AG10803 (cell line): ENCODE measurements around the gene SLCO1A2.
A peak's percentile ranks its signal among the peaks of the same experiment; 100 is the strongest.

Experiments
- DNase-seq: peaks from one replicate; pipeline ENCODE4 v3.0.0; 2010; ENCODE audit warnings: low read depth
- H3K4me3 ChIP-seq: 2 replicates; pipeline ENCODE4 v1.5.1; 2011; ENCODE audit warnings: mild to moderate bottlenecking, low read length, control low read depth
- TF ChIP-seq, protein P1 (sequence below): conservative IDR thresholded peaks from 2 replicates; pipeline ENCODE4 v1.5.1; 2011; ENCODE audit warnings: mild to moderate bottlenecking, low read length, control low read depth, inconsistent platforms

The SLCO1A2 gene

DNA sequence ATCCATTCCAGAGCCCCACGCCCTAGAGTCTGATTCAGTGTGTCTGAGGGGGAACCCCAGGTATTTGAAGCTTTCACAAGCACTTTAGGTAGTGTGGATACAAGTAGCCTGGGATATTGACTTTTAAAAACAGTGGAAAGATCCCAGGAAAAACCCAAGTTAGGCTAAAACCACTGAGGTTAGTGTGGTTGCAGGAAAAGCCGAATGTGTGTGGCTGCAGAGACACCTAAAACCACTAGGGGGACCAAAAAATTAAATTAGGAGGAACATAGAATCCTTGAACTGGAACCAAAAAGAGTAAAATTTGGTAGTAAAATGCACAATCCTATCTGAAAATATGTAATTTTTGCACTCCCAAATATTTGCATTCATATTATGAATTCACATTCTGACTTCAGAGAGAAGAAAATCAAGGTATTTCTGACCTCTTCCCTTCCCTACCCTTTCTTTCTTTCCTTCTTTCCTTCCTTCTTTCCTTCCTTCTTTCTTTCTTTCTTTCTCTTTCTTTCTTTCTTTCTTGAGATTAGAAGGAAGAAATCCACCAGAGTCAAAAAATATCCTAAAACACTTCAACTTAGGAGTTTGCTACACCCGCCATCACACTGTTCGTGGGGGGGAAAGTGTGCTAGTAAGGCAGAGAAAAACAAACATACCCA, 37.8 kb downstream of the SLCO1A2 start:
- H3K4me3 ChIP-seq: no peak overlapping the region
- TF ChIP-seq, protein P1, sequence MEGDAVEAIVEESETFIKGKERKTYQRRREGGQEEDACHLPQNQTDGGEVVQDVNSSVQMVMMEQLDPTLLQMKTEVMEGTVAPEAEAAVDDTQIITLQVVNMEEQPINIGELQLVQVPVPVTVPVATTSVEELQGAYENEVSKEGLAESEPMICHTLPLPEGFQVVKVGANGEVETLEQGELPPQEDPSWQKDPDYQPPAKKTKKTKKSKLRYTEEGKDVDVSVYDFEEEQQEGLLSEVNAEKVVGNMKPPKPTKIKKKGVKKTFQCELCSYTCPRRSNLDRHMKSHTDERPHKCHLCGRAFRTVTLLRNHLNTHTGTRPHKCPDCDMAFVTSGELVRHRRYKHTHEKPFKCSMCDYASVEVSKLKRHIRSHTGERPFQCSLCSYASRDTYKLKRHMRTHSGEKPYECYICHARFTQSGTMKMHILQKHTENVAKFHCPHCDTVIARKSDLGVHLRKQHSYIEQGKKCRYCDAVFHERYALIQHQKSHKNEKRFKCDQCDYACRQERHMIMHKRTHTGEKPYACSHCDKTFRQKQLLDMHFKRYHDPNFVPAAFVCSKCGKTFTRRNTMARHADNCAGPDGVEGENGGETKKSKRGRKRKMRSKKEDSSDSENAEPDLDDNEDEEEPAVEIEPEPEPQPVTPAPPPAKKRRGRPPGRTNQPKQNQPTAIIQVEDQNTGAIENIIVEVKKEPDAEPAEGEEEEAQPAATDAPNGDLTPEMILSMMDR: peak; percentile 76
- peak; percentile 15 for DNase-seq

DNA sequence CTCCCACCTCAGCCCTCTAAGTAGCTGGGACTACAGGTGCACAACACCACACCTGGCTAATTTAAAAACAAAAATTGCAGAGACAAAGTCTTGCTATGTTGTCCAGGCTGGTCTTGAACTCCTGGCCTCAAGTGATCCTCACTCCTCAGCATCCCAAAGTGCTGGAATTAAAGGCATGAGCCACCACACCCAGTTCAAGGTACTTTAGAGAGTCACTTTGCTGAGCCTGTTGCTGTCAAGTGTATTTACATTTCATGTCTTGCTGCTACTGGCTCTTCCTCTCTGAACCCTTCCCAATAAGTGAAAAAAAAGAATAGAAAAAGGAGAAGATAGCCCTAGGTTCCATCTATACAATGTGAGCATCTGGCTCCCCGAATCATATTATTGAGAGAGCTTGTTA, 38.4 kb downstream of the SLCO1A2 start:
- H3K4me3 ChIP-seq: no peak overlapping the region
- DNase-seq: no peak
- TF ChIP-seq, protein P1: no peak

DNA sequence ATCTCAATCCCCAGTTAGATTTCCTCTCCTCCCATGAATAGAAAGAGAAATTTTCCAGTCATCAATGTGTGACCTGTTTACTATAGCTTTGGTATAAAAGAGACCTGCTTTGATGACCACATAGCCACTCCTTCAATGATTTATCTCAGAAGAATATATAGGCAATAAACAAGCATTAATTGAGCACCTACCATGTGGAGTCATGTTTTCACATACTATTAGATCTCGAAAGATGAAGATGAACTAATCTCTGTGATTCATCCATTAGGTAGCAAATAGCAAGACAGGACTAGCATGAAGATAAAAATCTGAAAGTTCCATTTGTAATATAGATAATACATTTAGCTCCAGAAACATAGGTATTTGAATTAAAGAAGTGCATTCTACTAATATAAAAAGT, 40.5 kb downstream of the SLCO1A2 start:
- H3K4me3 ChIP-seq: no peak overlapping the region
- TF ChIP-seq, protein P1: no peak
- no peak for DNase-seq

DNA sequence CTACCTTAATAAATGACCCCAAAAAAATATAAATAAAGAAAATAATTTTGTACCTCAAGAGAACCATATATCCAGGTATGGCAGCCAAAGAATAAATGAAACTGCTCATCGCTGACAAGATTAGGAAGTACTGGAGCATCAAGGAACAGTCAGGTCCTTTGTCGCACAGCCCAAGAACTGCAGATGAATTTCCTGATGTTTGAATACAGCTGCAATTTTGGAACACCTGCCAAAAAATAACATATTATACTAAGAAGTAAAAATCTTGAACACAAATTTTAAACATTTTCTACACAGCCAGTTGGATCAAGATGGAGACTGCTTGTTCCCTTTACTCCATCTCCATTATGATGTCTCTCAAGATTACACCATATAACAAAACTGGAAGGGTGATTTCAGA, 42.6 kb downstream of the SLCO1A2 start:
- TF ChIP-seq, protein P1: no peak
- H3K4me3 ChIP-seq: no peak overlapping the region

DNA sequence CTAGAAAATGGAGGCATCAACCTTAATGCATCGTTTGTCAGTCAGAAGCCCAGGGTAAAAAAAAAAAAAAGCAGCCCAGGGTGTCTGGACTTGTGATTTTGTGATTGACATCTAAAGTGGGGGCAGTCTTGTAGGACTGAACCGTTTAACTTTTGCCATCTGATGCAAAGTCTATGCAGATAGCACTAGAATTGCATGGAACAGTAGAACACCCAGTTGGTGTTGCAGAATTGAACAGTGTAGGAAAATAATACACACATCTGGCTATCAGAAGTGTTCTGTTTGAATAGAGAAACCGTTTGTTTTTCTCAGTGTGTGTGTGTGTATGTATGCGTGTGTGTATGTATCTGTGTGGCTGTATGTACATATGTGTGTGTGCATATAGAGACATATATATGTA, 45.0 kb downstream of the SLCO1A2 start:
- TF ChIP-seq, protein P1: no peak
- DNase-seq: no peak
- no peak overlapping the region for H3K4me3 ChIP-seq

More for the DNA sequence above, 42.6 kb downstream of the SLCO1A2 start:
- DNase-seq: no peak

DNA sequence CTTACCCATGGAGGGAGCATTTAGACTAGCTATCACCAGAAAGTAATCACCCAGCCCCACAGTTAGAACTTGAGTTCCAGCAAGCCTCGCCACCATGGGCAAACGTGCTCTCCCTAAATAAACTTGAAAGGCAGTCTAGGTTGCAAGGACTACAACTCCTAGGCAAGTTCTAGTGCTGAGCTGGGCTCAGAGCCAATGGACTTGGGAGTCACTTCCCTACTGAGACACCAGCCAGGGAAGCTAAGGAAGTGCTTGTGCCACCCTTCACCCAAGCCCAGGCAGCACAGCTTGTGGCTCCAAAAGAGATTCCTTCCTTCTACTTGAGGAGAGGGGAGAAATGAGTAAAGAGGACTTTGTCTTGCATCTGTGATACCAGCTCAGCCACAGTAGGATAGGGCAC, 57.9 kb downstream of the SLCO1A2 start:
- no peak for DNase-seq
- TF ChIP-seq, protein P1: no peak
- no peak overlapping the region for H3K4me3 ChIP-seq

DNA sequence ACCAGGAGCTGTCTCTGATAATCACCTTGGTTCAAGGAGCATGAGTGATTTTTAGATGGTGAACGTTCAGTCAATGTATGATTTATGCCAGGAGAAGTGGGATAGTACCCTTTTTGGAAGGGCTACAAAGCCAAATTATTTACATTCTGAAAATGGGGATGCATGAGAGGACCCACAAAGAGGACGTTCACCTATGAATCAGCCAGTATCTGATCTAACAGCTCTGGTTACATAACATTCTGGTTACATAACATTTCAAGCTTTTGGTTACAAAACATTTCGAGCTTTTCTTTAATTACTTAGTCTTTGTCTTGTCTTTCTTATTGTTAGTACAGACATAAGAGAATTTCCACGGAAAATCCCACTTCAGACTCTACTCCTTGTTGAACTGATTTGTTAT, 68.8 kb downstream of the SLCO1A2 start:
- no peak for DNase-seq
- no peak overlapping the region for H3K4me3 ChIP-seq
- TF ChIP-seq, protein P1: no peak
